HL-60 (cell line): ENCODE results near the gene NUP98.

Experiments
- DNase-seq, 2 experiments: peaks; one replicate each; pipeline ENCODE4 v3.0.0-alpha.2; 2010 to 2020; ENCODE audit warnings: low read depth in 1 of 2, low spot score in 1 of 2
- H3K27ac ChIP-seq: fragments of 250-450 bp; sonication (Bioruptor Pico); replicated peaks from 2 replicates; pipeline ENCODE4 v1.5.1; 2020; ENCODE audit warnings: mild to moderate bottlenecking, moderate library complexity
- H3K27me3 ChIP-seq: fragments of 250-450 bp; sonication (Bioruptor Pico); 2 replicates; pipeline ENCODE4 v1.5.1; 2021; ENCODE audit warnings: mild to moderate bottlenecking, moderate library complexity; ENCODE audit not compliant: insufficient read depth, poor library complexity, severe bottlenecking
- H3K4me3 ChIP-seq: replicated peaks from 2 replicates; pipeline ENCODE4 v1.5.1; 2011; ENCODE audit warnings: mild to moderate bottlenecking, control low read depth, low read length; ENCODE audit not compliant: insufficient read depth
- CTCF ChIP-seq: IDR thresholded peaks from one replicate; pipeline ENCODE4 v1.5.1; 2011; ENCODE audit warnings: low read length, control low read depth, inconsistent platforms; ENCODE audit not compliant: insufficient read depth
- GABPA ChIP-seq: IDR thresholded peaks from 2 replicates; pipeline ENCODE4 v1.6.1; 2012; ENCODE audit warnings: low read depth
- POLR2AphosphoS5 ChIP-seq: IDR thresholded peaks from 2 replicates; pipeline ENCODE4 v1.6.1; 2012; ENCODE audit warnings: low read depth
- SPI1 ChIP-seq: IDR thresholded peaks from 2 replicates; pipeline ENCODE4 v1.6.1; 2012; ENCODE audit warnings: low read depth, mild to moderate bottlenecking, borderline replicate concordance
- TF ChIP-seq, protein P1 (sequence below): IDR thresholded peaks from 2 replicates; pipeline ENCODE4 v1.6.1; 2012; ENCODE audit warnings: low read depth; ENCODE audit not compliant: insufficient replicate concordance

Gene NUP98

GRCh38 chr11:3635641-3636375 is 161.5 kb downstream of the NUP98 start:
- TF ChIP-seq GABPA (no peak), POLR2AphosphoS5 (no peak), SPI1 (no peak), CTCF (no peak)
- TF ChIP-seq, protein P1, sequence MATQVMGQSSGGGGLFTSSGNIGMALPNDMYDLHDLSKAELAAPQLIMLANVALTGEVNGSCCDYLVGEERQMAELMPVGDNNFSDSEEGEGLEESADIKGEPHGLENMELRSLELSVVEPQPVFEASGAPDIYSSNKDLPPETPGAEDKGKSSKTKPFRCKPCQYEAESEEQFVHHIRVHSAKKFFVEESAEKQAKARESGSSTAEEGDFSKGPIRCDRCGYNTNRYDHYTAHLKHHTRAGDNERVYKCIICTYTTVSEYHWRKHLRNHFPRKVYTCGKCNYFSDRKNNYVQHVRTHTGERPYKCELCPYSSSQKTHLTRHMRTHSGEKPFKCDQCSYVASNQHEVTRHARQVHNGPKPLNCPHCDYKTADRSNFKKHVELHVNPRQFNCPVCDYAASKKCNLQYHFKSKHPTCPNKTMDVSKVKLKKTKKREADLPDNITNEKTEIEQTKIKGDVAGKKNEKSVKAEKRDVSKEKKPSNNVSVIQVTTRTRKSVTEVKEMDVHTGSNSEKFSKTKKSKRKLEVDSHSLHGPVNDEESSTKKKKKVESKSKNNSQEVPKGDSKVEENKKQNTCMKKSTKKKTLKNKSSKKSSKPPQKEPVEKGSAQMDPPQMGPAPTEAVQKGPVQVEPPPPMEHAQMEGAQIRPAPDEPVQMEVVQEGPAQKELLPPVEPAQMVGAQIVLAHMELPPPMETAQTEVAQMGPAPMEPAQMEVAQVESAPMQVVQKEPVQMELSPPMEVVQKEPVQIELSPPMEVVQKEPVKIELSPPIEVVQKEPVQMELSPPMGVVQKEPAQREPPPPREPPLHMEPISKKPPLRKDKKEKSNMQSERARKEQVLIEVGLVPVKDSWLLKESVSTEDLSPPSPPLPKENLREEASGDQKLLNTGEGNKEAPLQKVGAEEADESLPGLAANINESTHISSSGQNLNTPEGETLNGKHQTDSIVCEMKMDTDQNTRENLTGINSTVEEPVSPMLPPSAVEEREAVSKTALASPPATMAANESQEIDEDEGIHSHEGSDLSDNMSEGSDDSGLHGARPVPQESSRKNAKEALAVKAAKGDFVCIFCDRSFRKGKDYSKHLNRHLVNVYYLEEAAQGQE, result no peak
- H3K27me3 ChIP-seq, result no peaks in the 10 kb centered on the region

DNA sequence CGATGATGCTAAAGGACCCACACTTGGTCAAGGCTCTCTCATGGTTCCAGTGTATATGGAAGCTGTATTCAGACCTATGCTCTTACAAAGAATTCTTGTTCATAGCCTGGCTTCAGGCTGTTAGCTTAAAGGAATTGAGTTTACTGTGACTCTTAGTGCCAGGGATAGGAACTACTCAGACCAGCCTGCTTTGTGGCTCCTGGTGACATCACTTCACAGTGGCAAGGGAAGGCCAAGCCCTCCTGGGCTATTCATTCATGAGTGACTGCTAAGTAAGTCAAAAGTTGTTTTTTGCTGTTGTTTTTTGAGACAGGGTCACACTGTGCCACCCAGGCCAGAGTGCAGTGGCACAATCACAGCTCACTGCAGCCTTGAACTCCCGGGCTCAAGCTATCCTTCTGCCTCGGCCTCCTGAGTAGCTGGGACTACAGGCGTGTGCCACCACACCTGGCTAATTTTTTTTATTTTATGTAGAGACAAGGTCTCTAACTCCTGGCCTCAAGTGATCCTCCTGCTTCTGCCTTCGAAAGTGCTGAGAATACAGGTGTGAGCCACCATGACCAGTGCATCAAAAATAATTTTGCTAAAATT is 165.2 kb downstream of the NUP98 start:
- TF ChIP-seq, protein P1, result no peak
- TF ChIP-seq GABPA (no peak), SPI1 (no peak), CTCF (no peak), POLR2AphosphoS5 (no peak)
- Histone ChIP-seq H3K27me3 (no peaks in the 10 kb centered on the region), H3K4me3 (no peak overlapping the region), H3K27ac (no peak overlapping the region)
- DNase-seq, result no peak

More at GRCh38 chr11:3635641-3636375, 161.5 kb downstream of the NUP98 start:
- H3K4me3 ChIP-seq, result no peak overlapping the region
- DNase-seq, result no peak
- no peak overlapping the region for H3K27ac ChIP-seq

DNA sequence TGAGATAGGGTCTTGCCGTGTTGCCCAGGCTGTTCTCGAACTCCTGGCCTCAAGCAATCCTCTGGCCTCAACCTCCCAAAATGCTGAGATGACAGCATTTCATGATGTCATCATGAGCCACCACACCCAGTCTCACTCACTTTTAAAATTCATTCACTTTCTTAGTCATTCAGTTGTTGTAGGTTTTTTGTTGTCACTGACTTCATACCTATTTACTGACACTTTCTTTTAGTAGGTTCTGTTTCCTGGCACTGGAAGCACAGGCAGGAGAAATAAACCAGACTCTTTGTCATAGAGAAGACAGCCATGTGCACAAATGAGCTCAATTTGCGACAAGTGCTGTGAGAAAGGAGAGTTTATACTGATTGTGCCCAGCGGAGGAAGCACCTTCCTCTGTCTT is 166.0 kb downstream of the NUP98 start:
- no peak for DNase-seq
- no peaks in the 10 kb centered on the region for H3K27me3 ChIP-seq

More for the DNA sequence above, 166.0 kb downstream of the NUP98 start:
- Histone ChIP-seq H3K4me3 (no peak overlapping the region), H3K27ac (no peak overlapping the region)
- TF ChIP-seq, protein P1, result no peak
- no peak for TF ChIP-seq GABPA
- TF ChIP-seq POLR2AphosphoS5, result no peak
- no peak for TF ChIP-seq SPI1
- no peak for TF ChIP-seq CTCF
